A673 (cell line): ENCODE measurements around the gene RAD1.

Experiments used
- CTCF ChIP-seq: fragments of 300-800, 200-600 bp; sonication (generic); conservative IDR thresholded peaks from 2 replicates; pipeline ENCODE4 v1.5.1; 2017; ENCODE audit warnings: low read depth, mild to moderate bottlenecking, antibody characterized with exemption, low read length, moderate library complexity, mixed read lengths
- EZH2 ChIP-seq: fragments of 200-600 bp; sonication (generic); IDR thresholded peaks from 2 replicates; pipeline ENCODE4 v1.6.1; 2017; ENCODE audit warnings: borderline replicate concordance, low read depth, mild to moderate bottlenecking, mixed read lengths, antibody characterized with exemption, low read length; ENCODE audit not compliant: poor library complexity, severe bottlenecking

- TF ChIP-seq CTCF (no peak), EZH2 (no peak)
Observed at GRCh38 chr5:34924462-34924765, 9.1 kb upstream of the RAD1 start.
